Measurements from ENCODE around the gene ATP13A5. TPM values are rescaled to one million over a fixed set of nuclear protein-coding genes. Genes with fewer than 3 reads are reported as not detected.

The ATP13A5 gene
- total and polyA plus RNA-seq, 8 donors: 0.55 to 2.0 TPM; not detected in 6

DNA sequence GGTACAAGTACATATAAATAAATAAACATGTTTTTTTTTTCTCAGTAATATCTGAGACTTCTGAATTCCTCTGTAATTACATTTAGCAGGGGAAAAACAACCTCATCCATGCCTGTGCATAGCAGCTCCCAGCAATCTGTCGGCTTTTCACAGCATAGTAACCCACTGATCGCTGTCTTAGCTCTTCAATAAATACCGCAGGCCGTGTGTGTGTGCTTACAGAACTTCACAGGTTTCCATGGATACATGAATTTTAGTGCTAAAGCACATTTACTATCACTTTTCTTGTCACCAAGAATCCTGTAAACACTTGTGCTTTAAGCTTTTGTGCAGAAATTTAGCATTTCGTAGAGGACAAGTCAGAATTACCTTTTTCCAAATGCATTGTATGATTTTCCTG lies 141.5 kb downstream of the ATP13A5 start:
- Histone ChIP-seq H3K4me3 (no peak overlapping the region), H3K4me1 (peaks cover 5 to 16% (median 14%) of the 10 kb centered on the region in 4 donors), H3K9me3 (no peaks in the 10 kb centered on the region), H3K36me3 (no peaks in the 10 kb centered on the region), H3K27me3 (peaks cover 0 to 16% (median 9%) of the 10 kb centered on the region in 3 donors), H3K27ac (no peak overlapping the region)
- intact Hi-C loops (cut with DNase I; ENCODE audit: low total_unique reads): no loop called here
- TF ChIP-seq CTCF (IDR thresholded peaks at IDR 0.05) (no peak), POLR2AphosphoS5 (IDR thresholded peaks at IDR 0.05) (no peak), POLR2A (IDR thresholded peaks at IDR 0.05) (no peak), EP300 (IDR thresholded peaks at IDR 0.05) (no peak)
- 48 to 65% (median 53%) methylated on average over 5 of the region's 5 CpGs for WGBS, 5 donors
- DNase-seq: no peak

GRCh38 chr3:193236599-193236998 lies 142.0 kb downstream of the ATP13A5 start:
- TF ChIP-seq CTCF (IDR thresholded peaks at IDR 0.05): no peak
- TF ChIP-seq POLR2AphosphoS5 (IDR thresholded peaks at IDR 0.05): no peak
- no peak for TF ChIP-seq POLR2A (IDR thresholded peaks at IDR 0.05)
- no peak for TF ChIP-seq EP300 (IDR thresholded peaks at IDR 0.05)
- intact Hi-C loops (cut with DNase I; ENCODE audit: low total_unique reads): no loop called here
- 26 to 56% (median 34%) methylated on average over 4 of the region's 4 CpGs for WGBS, 5 donors
- peaks cover 0 to 13% (median 7%) of the 10 kb centered on the region in 3 donors for H3K27me3 ChIP-seq
- H3K4me1 ChIP-seq: peaks cover 5 to 16% (median 12%) of the 10 kb centered on the region in 4 donors
- H3K9me3 ChIP-seq: no peaks in the 10 kb centered on the region
- H3K4me3 ChIP-seq: no peak overlapping the region
- DNase-seq: no peak
- no peak overlapping the region for H3K27ac ChIP-seq
- H3K36me3 ChIP-seq: no peaks in the 10 kb centered on the region

- TF ChIP-seq POLR2AphosphoS5 (IDR thresholded peaks at IDR 0.05): no peak
- TF ChIP-seq POLR2A (IDR thresholded peaks at IDR 0.05): no peak
- TF ChIP-seq CTCF (IDR thresholded peaks at IDR 0.05): no peak
- TF ChIP-seq EP300 (IDR thresholded peaks at IDR 0.05): no peak
- no peaks in the 10 kb centered on the region for H3K36me3 ChIP-seq
- no peak overlapping the region for H3K27ac ChIP-seq
- DNase-seq: no peak
- no peaks in the 10 kb centered on the region for H3K9me3 ChIP-seq
- H3K27me3 ChIP-seq: peaks cover 0 to 10% (median 0%) of the 10 kb centered on the region in 3 donors
- no peaks in the 10 kb centered on the region for H3K4me1 ChIP-seq
- H3K4me3 ChIP-seq: no peak overlapping the region
- WGBS, 5 donors: 68 to 86% (median 77%) methylated on average over 6 of the region's 6 CpGs
- intact Hi-C loops (cut with DNase I; ENCODE audit: low total_unique reads): no loop called here
Measured at GRCh38 chr3:193231201-193231600, 147.4 kb downstream of the ATP13A5 start.

GRCh38 chr3:193230610-193231009 lies 147.9 kb downstream of the ATP13A5 start:
- TF ChIP-seq CTCF (IDR thresholded peaks at IDR 0.05): no peak
- no peaks in the 10 kb centered on the region for H3K9me3 ChIP-seq
- no peak overlapping the region for H3K27ac ChIP-seq
- DNase-seq: no peak
- H3K36me3 ChIP-seq: no peaks in the 10 kb centered on the region
- intact Hi-C loops (cut with DNase I; ENCODE audit: low total_unique reads): no loop called here
- no peaks in the 10 kb centered on the region for H3K4me1 ChIP-seq
- peaks cover 0 to 10% (median 0%) of the 10 kb centered on the region in 3 donors for H3K27me3 ChIP-seq
- 78 to 91% (median 86%) methylated on average over 4 of the region's 4 CpGs for WGBS, 5 donors
- no peak overlapping the region for H3K4me3 ChIP-seq
